OCI-LY7 (cell line): Measurements from ENCODE around the gene MPC2. TPM values are rescaled to one million over a fixed set of nuclear protein-coding genes. Genes with fewer than 3 reads are reported as not detected.

Source experiments
- BruUV-seq: library from RNA; stranded (reverse); fragments of 400-500 nt; replicated peaks from 2 replicates; lab custom pipeline; 2021; lab: Mats Ljungman, UMichigan
- CTCF ChIA-PET: fragments of 300-600 bp; sonication (Branson Sonifier 250); formaldehyde crosslinking; loops from one replicate; lab custom pipeline; 2022; ENCODE audit warnings: antibody characterized with exemption; ENCODE audit not compliant: unreplicated experiment; lab: Charles Lee
- POLR2A ChIA-PET: fragments of 300-600 bp; sonication (Branson Sonifier 250); formaldehyde crosslinking; loops from one replicate; lab custom pipeline; 2022; ENCODE audit warnings: antibody characterized with exemption; lab: Charles Lee
- DNase-seq: peaks from one replicate; pipeline ENCODE4 v3.0.0-alpha.2; 2015; ENCODE audit warnings: low spot score
- H2AFZ ChIP-seq: fragments of 200-600 bp; sonication (generic), shearing (Covaris generic); 2 replicates; pipeline ENCODE4 v1.6.1; 2014; ENCODE audit warnings: mild to moderate bottlenecking, antibody characterized with exemption, low read length, moderate library complexity
- H3K27ac ChIP-seq: fragments of 200-600 bp; sonication (generic); 2 replicates; pipeline ENCODE4 v1.5.1; 2014; ENCODE audit warnings: mixed run types, low read depth, mild to moderate bottlenecking, moderate library complexity, low read length, inconsistent platforms; ENCODE audit not compliant: poor library complexity, severe bottlenecking
- H3K36me3 ChIP-seq: fragments of 200-600 bp; sonication (generic); 2 replicates; pipeline ENCODE4 v1.6.1; 2014; ENCODE audit warnings: mild to moderate bottlenecking, antibody characterized with exemption, low read length, moderate library complexity, mixed read lengths; ENCODE audit not compliant: insufficient read depth
- H3K4me1 ChIP-seq: fragments of 200-600 bp; sonication (generic); 2 replicates; pipeline ENCODE4 v1.5.1; 2014; ENCODE audit warnings: mild to moderate bottlenecking, low read length; ENCODE audit not compliant: insufficient read depth, poor library complexity, severe bottlenecking
- H3K4me2 ChIP-seq: fragments of 200-600 bp; sonication (generic); 2 replicates; pipeline ENCODE4 v1.6.1; 2014; ENCODE audit warnings: mild to moderate bottlenecking, low read length
- H3K4me3 ChIP-seq: fragments of 200-600 bp; sonication (generic); 2 replicates; pipeline ENCODE4 v1.5.1; 2014; ENCODE audit warnings: mild to moderate bottlenecking, low read depth, low read length; ENCODE audit not compliant: poor library complexity, severe bottlenecking
- H3K79me2 ChIP-seq: fragments of 200-600 bp; sonication (generic); 2 replicates; pipeline ENCODE4 v1.6.1; 2016; ENCODE audit warnings: low read depth, mild to moderate bottlenecking, low read length, moderate library complexity, mixed read lengths; ENCODE audit not compliant: insufficient read depth
- H3K9me2 ChIP-seq: fragments of 200-600 bp; sonication (generic); 2 replicates; pipeline ENCODE4 v1.6.1; 2016; ENCODE audit warnings: mild to moderate bottlenecking, low read length, mixed read lengths; ENCODE audit not compliant: insufficient read depth
- H3K9me3 ChIP-seq: fragments of 200-600 bp; sonication (generic); 2 replicates; pipeline ENCODE4 v1.6.1; 2014; ENCODE audit warnings: mild to moderate bottlenecking, mixed run types, low read length, mixed read lengths
- H4K20me1 ChIP-seq: fragments of 200-600 bp; sonication (generic); 2 replicates; pipeline ENCODE4 v1.6.1; 2014; ENCODE audit warnings: mild to moderate bottlenecking, antibody characterized with exemption, low read length, moderate library complexity, mixed read lengths; ENCODE audit not compliant: insufficient read depth
- CTCF ChIP-seq: fragments of 200-600 bp; sonication (generic); conservative IDR thresholded peaks from 2 replicates; pipeline ENCODE4 v1.5.1; 2014; ENCODE audit warnings: mild to moderate bottlenecking, antibody characterized with exemption, low read length, moderate library complexity, mixed read lengths
- EZH2phosphoT487 ChIP-seq: fragments of 200-600 bp; sonication (generic); IDR thresholded peaks from 2 replicates; pipeline ENCODE4 v1.6.1; 2018; ENCODE audit warnings: low read depth, borderline replicate concordance, mild to moderate bottlenecking, mixed run types, antibody characterized with exemption, low read length, moderate library complexity, mixed read lengths
- intact Hi-C: fragments of 100-400 bp; cut with micrococcal nuclease; formaldehyde crosslinking; loops from one replicate; pipeline ENCODE4 v1.10.0; 2022; ENCODE audit not compliant: unreplicated experiment
- total RNA-seq, 2 experiments: library from RNA; depleted of rRNA in 1 of 2; stranded (reverse); fragments of >200 nt in 1 of 2; shearing (Covaris generic) in 1 of 2; gene quantifications; 2 replicates each; pipeline ENCODE4 v1.2.3, GENCODE V29; 2014 to 2022

MPC2 gene
- total RNA-seq, 2 experiments from 2014 or later, result 19.4 to 56.4 TPM

- no TSS peak for BruUV-seq
- H3K4me3 ChIP-seq, result peak within 1 kb of the TSS; percentile 90
- H3K36me3 ChIP-seq, result no peaks in the 10 kb centered on the region
- peaks cover 8% of the 10 kb centered on the region; the same call in 1 of the 2 replicates for H4K20me1 ChIP-seq
- peak within 1 kb of the TSS; percentile 89 for H3K27ac ChIP-seq
- intact Hi-C loops, result loop anchor here (2.0 to 5.0 kb wide), 5 partner anchors 221 to 714 kb away; partner anchors contain the start of genes POU2F1, SFT2D2 and TIPRL
- no peak for TF ChIP-seq EZH2phosphoT487
- TF ChIP-seq CTCF, result no peak
- peak within 1 kb of the TSS; percentile 97 for H3K4me2 ChIP-seq
- POLR2A ChIA-PET, result interaction anchor here (0.6 to 1.5 kb wide), 11 partner anchors 9 to 436 kb away, joined by 3 to 7 read pairs (median 3); partner anchors contain the start of gene SFT2D2
- peak; percentile 99 for DNase-seq
- no peaks in the 10 kb centered on the region for H3K9me3 ChIP-seq
- H3K9me2 ChIP-seq, result no peaks in the 10 kb centered on the region
- H3K79me2 ChIP-seq, result peaks cover 80% of the 10 kb centered on the region
- H3K4me1 ChIP-seq, result peaks cover 22% of the 10 kb centered on the region
- peak within 1 kb of the TSS; percentile 70 for H2AFZ ChIP-seq
- CTCF ChIA-PET, result no interaction called here
Observed at GRCh38 chr1:167936068-167936929, 573 bp downstream of the MPC2 start, which contains the start of gene DCAF6. TSS of gene DCAF6 (plus strand) at chr1:167936683. CDS start at chr1:167936912, 229 bp downstream.

GRCh38 chr1:167935216-167936067 lies 1.4 kb downstream of the MPC2 start:
- H3K4me1 ChIP-seq, result peaks cover 22% of the 10 kb centered on the region
- H3K79me2 ChIP-seq, result peaks cover 78% of the 10 kb centered on the region
- H3K9me3 ChIP-seq, result no peaks in the 10 kb centered on the region
- BruUV-seq, result no TSS peak
- H4K20me1 ChIP-seq, result peaks cover 8% of the 10 kb centered on the region; the same call in 1 of the 2 replicates
- H2AFZ ChIP-seq, result peak overlapping the region; percentile 70
- CTCF ChIA-PET, result no interaction called here
- intact Hi-C loops, result loop anchor here (2.0 to 5.0 kb wide), 6 partner anchors 213 to 713 kb away; partner anchors contain the start of genes POU2F1, SFT2D2 and TIPRL
- no peaks in the 10 kb centered on the region for H3K9me2 ChIP-seq
- no peaks in the 10 kb centered on the region for H3K36me3 ChIP-seq
- H3K27ac ChIP-seq, result peak overlapping the region; percentile 89
- TF ChIP-seq CTCF, result 0 out of 2 replicates have a peak, but pooled peaks have one; percentile 34
- TF ChIP-seq EZH2phosphoT487, result no peak
- POLR2A ChIA-PET, result interaction anchor here (0.6 to 1.5 kb wide), 10 partner anchors 10 to 435 kb away, joined by 3 to 6 read pairs (median 3); partner anchors contain the start of gene SFT2D2
- H3K4me2 ChIP-seq, result peak overlapping the region; percentile 87
- peak overlapping the region; percentile 90 for H3K4me3 ChIP-seq
- peak; percentile 62 for DNase-seq
